PFSK-1 (cell line): ENCODE data around the gene CCDC127.

ENCODE experiments used
- FOXP2 ChIP-seq: optimal IDR thresholded peaks from 2 replicates; pipeline ENCODE3; 2011; ENCODE audit warnings: borderline replicate concordance, control low read depth, inconsistent platforms; ENCODE audit not compliant: insufficient read depth; ENCODE audit errors: extremely low read length, extremely low read depth
- POLR2AphosphoS5 ChIP-seq: IDR thresholded peaks from 2 replicates; pipeline ENCODE4 v1.6.1; 2012; ENCODE audit warnings: low read depth, mild to moderate bottlenecking, control low read depth, low read length, moderate library complexity
- SIN3A ChIP-seq: IDR thresholded peaks from 2 replicates; pipeline ENCODE4 v1.6.1; 2012; ENCODE audit warnings: mild to moderate bottlenecking, low read length, moderate library complexity, borderline replicate concordance; ENCODE audit not compliant: insufficient read depth
- TAF1 ChIP-seq: IDR thresholded peaks from 2 replicates; pipeline ENCODE4 v1.6.1; 2012; ENCODE audit warnings: low read length, control low read depth, borderline replicate concordance; ENCODE audit not compliant: insufficient read depth
- TF ChIP-seq, protein P1 (sequence below), 2 experiments: IDR thresholded peaks; 2 replicates each; pipeline versions ENCODE4 v1.6.1 to v1.8.0; 2011 to 2012; ENCODE audit warnings: low read depth in 2 of 2, low read length in 2 of 2, control low read depth in 1 of 2, inconsistent platforms in 1 of 2, mild to moderate bottlenecking in 1 of 2, moderate library complexity in 1 of 2; ENCODE audit not compliant: insufficient read depth in 1 of 2

Gene CCDC127

DNA sequence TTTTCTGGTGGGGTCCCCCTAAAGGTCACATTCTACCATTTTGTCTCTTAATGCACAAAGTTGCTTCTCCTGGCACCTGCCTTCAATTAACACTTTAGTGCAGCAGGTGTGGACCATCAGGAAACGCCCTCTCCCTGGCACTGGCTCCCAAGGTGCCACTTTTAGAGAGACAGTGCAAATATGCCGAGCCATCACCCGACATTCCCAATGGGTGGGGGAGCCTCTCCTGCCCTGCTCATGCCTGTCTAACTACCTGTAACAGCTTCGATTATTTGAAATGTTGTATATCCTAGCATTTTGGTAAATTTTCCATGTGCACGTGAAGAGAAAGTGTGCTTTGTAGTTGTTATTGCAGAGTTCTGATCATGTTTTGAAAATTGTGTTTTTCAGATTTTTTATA, 39.8 kb downstream of the CCDC127 start:
- TF ChIP-seq FOXP2: no peak
- no peak for TF ChIP-seq SIN3A
- no peak for TF ChIP-seq POLR2AphosphoS5
- TF ChIP-seq TAF1: no peak
- TF ChIP-seq, protein P1, sequence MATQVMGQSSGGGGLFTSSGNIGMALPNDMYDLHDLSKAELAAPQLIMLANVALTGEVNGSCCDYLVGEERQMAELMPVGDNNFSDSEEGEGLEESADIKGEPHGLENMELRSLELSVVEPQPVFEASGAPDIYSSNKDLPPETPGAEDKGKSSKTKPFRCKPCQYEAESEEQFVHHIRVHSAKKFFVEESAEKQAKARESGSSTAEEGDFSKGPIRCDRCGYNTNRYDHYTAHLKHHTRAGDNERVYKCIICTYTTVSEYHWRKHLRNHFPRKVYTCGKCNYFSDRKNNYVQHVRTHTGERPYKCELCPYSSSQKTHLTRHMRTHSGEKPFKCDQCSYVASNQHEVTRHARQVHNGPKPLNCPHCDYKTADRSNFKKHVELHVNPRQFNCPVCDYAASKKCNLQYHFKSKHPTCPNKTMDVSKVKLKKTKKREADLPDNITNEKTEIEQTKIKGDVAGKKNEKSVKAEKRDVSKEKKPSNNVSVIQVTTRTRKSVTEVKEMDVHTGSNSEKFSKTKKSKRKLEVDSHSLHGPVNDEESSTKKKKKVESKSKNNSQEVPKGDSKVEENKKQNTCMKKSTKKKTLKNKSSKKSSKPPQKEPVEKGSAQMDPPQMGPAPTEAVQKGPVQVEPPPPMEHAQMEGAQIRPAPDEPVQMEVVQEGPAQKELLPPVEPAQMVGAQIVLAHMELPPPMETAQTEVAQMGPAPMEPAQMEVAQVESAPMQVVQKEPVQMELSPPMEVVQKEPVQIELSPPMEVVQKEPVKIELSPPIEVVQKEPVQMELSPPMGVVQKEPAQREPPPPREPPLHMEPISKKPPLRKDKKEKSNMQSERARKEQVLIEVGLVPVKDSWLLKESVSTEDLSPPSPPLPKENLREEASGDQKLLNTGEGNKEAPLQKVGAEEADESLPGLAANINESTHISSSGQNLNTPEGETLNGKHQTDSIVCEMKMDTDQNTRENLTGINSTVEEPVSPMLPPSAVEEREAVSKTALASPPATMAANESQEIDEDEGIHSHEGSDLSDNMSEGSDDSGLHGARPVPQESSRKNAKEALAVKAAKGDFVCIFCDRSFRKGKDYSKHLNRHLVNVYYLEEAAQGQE (IDR thresholded peaks at IDR 0.05; ENCODE audit: insufficient read depth in 1 of 2, low read depth in 2 of 2, low read length in 2 of 2): no peak

DNA sequence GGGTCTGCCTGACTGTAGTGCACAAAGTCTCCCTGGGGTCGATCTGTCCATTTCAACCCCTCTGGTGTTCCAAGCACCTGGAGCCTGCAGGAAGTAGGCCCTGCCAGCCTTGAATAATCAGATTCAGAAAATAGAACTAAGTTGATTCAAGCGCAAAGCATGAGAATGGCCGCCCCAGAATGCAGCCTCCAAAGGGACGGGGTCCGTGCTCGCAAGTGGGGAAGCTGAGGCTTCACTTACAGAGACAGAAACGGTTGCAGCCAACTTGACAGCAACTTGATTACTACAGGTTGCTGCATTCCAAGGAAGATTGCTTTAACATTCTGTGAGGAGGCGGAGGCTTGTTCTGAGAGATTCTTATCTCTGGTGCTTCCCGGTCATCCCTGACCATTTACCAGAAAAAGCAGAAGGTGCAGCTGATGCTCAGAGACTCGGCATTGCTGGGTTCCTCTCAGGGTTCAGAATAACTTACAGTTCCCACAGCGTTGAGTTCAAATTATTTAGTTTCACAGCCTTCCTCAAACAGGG, 41.6 kb downstream of the CCDC127 start:
- no peak for TF ChIP-seq FOXP2
- no peak for TF ChIP-seq POLR2AphosphoS5
- TF ChIP-seq TAF1: no peak
- TF ChIP-seq, protein P1 (IDR thresholded peaks at IDR 0.05; ENCODE audit: insufficient read depth in 1 of 2, low read depth in 2 of 2, low read length in 2 of 2): no peak
- no peak for TF ChIP-seq SIN3A

DNA sequence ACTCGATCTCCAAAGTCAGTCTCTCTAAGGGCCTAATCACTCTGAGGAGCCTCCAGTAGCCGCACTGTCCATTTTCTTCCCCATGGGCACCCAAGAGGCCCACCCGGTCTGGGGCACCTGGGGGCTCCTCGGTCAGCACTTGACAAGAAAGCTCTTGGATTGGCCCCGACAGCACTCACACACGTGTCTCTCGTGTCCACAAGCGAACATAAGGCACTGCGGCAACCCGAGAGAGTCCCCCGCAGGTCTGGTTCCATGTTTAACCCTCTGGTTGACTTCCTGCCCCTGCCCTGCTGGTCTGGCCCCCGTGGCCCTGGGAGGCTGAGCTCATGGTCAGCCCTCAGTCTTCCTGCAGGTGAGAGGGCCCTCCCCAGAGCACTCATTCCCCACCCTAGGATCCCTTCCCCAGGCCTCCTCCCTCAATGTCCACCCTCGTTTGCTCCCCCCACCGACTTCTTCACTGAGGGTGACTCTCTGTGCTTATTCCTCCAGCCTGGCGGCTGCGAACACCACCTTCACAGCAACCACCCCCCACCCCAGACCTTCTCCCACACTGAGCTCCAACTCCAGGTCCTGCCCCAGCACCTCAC, 43.0 kb downstream of the CCDC127 start:
- TF ChIP-seq POLR2AphosphoS5 (no peak), FOXP2 (no peak), SIN3A (no peak), TAF1 (no peak)
- TF ChIP-seq, protein P1 (IDR thresholded peaks at IDR 0.05; ENCODE audit: insufficient read depth in 1 of 2, low read depth in 2 of 2, low read length in 2 of 2): no peak

DNA sequence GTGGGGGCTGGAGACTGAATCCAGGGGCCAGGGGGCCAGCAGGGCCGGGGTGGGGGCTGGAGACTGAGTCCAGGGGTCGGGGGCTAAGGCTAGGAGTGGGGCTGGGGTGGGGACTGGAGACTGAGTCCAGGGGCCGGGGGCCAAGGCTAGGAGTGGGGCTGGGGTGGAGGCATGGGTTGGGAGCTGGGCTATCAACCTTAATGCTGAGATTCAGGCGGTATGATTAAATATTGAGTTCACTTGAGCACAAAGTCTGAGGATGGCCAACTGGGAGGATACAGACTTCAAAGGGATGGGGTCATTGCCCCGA, 43.7 kb downstream of the CCDC127 start:
- TF ChIP-seq, protein P1 (IDR thresholded peaks at IDR 0.05; ENCODE audit: insufficient read depth in 1 of 2, low read depth in 2 of 2, low read length in 2 of 2): no peak
- TF ChIP-seq FOXP2 (no peak), SIN3A (no peak), TAF1 (no peak), POLR2AphosphoS5 (no peak)
